Measurements from ENCODE around the gene THEMIS2.

GRCh38 chr1:27865821-27866220, 6.5 kb upstream of the THEMIS2 start:
- TF ChIP-seq CTCF (conservative IDR thresholded peaks at IDR 0.05 in 1 of 2, IDR thresholded peaks at IDR 0.05 in 1 of 2; ENCODE audit: extremely low read depth in 1 of 2, insufficient read depth in 1 of 2, low read depth in 1 of 2, low read length in 2 of 2) = no peak
- no peak for TF ChIP-seq EZH2 (IDR thresholded peaks at IDR 0.05; ENCODE audit: borderline replicate concordance, low read length)

Measured in mammary epithelial cell (primary cell).